C4-2B (cell line): ENCODE measurements around the gene MTUS2.

Experiments
- ZFX ChIP-seq: fragments of 450-650 bp; IDR thresholded peaks from 2 replicates; pipeline ENCODE4 v1.6.1; 2017
- TF ChIP-seq, protein P1 (sequence below): fragments of 450-650 bp; conservative IDR thresholded peaks from 2 replicates; pipeline ENCODE4 v1.5.1; 2017; ENCODE audit warnings: mild to moderate bottlenecking

DNA sequence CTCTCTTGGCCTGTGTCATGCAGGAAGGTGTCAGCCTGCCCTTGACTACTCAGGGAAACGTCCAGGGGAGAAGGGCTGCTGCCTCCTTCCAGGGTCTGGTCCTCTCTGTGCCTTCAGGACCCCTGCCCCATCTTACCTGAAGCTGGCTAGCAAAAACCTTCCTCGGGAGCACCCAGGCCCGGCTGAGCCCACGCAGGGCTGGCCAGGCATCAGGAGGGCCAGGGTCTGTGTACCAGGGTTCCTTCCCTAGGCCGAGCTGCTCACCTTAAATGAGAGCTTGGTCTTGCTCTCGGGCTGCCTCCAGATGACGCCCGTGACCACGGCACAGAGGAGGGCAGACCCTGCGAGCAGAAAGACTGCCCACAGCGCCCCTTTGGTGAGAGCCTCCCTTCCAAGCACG is 696.7 kb downstream of the MTUS2 start:
- TF ChIP-seq, protein P1, sequence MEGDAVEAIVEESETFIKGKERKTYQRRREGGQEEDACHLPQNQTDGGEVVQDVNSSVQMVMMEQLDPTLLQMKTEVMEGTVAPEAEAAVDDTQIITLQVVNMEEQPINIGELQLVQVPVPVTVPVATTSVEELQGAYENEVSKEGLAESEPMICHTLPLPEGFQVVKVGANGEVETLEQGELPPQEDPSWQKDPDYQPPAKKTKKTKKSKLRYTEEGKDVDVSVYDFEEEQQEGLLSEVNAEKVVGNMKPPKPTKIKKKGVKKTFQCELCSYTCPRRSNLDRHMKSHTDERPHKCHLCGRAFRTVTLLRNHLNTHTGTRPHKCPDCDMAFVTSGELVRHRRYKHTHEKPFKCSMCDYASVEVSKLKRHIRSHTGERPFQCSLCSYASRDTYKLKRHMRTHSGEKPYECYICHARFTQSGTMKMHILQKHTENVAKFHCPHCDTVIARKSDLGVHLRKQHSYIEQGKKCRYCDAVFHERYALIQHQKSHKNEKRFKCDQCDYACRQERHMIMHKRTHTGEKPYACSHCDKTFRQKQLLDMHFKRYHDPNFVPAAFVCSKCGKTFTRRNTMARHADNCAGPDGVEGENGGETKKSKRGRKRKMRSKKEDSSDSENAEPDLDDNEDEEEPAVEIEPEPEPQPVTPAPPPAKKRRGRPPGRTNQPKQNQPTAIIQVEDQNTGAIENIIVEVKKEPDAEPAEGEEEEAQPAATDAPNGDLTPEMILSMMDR, result no peak
- TF ChIP-seq ZFX, result no peak
